Vagina (tissue), 2 donors: ENCODE results near the gene PCDHGA6.

Experiments used
- CTCF ChIP-seq, 3 experiments: fragments of 450-650 bp in 2 of 3; fragments of 200-600 bp in 1 of 3; sonication (generic) in 1 of 3; IDR thresholded peaks; one replicate each; pipeline ENCODE4 v1.5.1; 2017 to 2019; ENCODE audit warnings: antibody characterized with exemption in 3 of 3, mild to moderate bottlenecking in 2 of 3, moderate library complexity in 2 of 3
- POLR2AphosphoS5 ChIP-seq, 2 donors: sonication (generic); formaldehyde crosslinking; IDR thresholded peaks; one replicate each; pipeline ENCODE4 v1.9.0; 2017; ENCODE audit warnings: antibody characterized with exemption in 2 of 2, mild to moderate bottlenecking in 2 of 2, low read depth in 1 of 2; ENCODE audit not compliant: insufficient read depth in 1 of 2

DNA sequence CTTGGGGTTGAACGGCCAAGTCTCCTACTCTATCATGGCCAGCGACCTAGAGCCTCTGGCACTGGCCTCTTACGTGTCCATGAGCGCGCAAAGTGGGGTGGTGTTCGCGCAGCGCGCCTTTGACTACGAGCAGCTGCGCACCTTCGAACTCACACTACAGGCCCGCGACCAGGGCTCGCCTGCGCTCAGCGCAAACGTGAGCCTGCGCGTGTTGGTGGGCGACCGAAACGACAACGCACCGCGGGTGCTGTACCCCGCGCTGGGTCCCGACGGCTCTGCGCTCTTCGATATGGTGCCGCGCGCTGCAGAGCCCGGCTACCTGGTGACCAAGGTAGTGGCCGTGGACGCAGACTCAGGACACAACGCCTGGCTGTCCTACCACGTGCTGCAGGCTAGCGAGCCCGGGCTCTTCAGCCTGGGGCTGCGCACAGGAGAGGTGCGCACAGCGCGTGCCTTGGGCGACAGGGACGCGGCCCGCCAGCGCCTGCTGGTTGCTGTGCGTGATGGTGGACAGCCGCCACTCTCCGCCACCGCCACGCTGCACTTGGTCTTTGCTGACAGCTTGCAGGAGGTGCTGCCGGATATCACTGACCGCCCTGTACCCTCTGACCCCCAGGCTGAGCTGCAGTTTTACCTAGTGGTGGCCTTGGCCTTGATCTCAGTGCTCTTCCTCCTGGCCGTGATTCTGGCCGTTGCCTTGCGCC, 26.0 kb downstream of the PCDHGA6 start:
- TF ChIP-seq CTCF (IDR thresholded peaks at IDR 0.05) (no peak), POLR2AphosphoS5 (IDR thresholded peaks at IDR 0.05; ENCODE audit: insufficient read depth in 1 of 2, low read depth in 1 of 2) (no peak)
